Smooth muscle cell (in vitro differentiated cells): ENCODE results near the gene PPP1R37. TPM values are rescaled to one million over a fixed set of nuclear protein-coding genes. Genes with fewer than 3 reads are reported as not detected.
A peak's percentile ranks its signal among the peaks of the same experiment; 100 is the strongest.

Experiments
- DNase-seq: peaks from one replicate; lab custom pipeline; 2025; ENCODE audit not compliant: unreplicated experiment; lab: John Stamatoyannopoulos, UW
- H2AFZ ChIP-seq: fragments of 200-600 bp; sonication (generic); 2 replicates; pipeline ENCODE4 v1.6.0; 2016; ENCODE audit warnings: antibody characterized with exemption, low read depth, mild to moderate bottlenecking
- H3F3A ChIP-seq: fragments of 200-600 bp; sonication (generic); 2 replicates; pipeline ENCODE4 v1.6.0; 2017; ENCODE audit warnings: antibody characterized with exemption, low read depth
- H3K27ac ChIP-seq: fragments of 200-600 bp; sonication (generic); 2 replicates; pipeline ENCODE4 v1.5.1; 2016; ENCODE audit warnings: low read depth, mild to moderate bottlenecking
- H3K27me3 ChIP-seq: fragments of 200-600 bp; sonication (generic); 2 replicates; pipeline ENCODE4 v1.6.1; 2016; ENCODE audit warnings: low read depth, mild to moderate bottlenecking
- H3K36me3 ChIP-seq: fragments of 200-600 bp; sonication (generic); 2 replicates; pipeline ENCODE4 v1.5.1; 2016; ENCODE audit warnings: low read depth
- H3K4me1 ChIP-seq: fragments of 200-600 bp; sonication (generic); 2 replicates; pipeline ENCODE4 v1.5.1; 2016; ENCODE audit warnings: low read depth
- H3K4me2 ChIP-seq: fragments of 200-600 bp; sonication (generic); 2 replicates; pipeline ENCODE4 v1.6.0; 2016; ENCODE audit warnings: mild to moderate bottlenecking
- H3K4me3 ChIP-seq: fragments of 200-600 bp; sonication (generic); 2 replicates; pipeline ENCODE4 v1.5.1; 2016; ENCODE audit warnings: mild to moderate bottlenecking
- H3K79me2 ChIP-seq: fragments of 200-600 bp; sonication (generic); 2 replicates; pipeline ENCODE4 v1.6.0; 2016; ENCODE audit warnings: low read depth, mild to moderate bottlenecking
- H3K9ac ChIP-seq: fragments of 200-600 bp; sonication (generic); 2 replicates; pipeline ENCODE4 v1.6.0; 2016; ENCODE audit warnings: low read depth
- H3K9me3 ChIP-seq: fragments of 200-600 bp; sonication (generic); replicated peaks from 2 replicates; pipeline ENCODE4 v1.5.1; 2016; ENCODE audit warnings: low read depth
- H4K20me1 ChIP-seq: fragments of 200-600 bp; sonication (generic); 2 replicates; pipeline ENCODE4 v1.6.0; 2016; ENCODE audit warnings: low read depth
- CTCF ChIP-seq: fragments of 200-600 bp; sonication (generic); IDR thresholded peaks from 2 replicates; pipeline ENCODE4 v1.5.1; 2017; ENCODE audit warnings: borderline replicate concordance, mild to moderate bottlenecking, antibody characterized with exemption; ENCODE audit not compliant: insufficient read depth, poor library complexity, severe bottlenecking
- WGBS: methylation state at CpG from one replicate; pipeline ENCODE4 v1.1.7; 2016; ENCODE audit warnings: low lambda C conversion rate; 5-methylcytosine and 5-hydroxymethylcytosine counted together
- polyA plus RNA-seq: library from polyadenylated mRNA; unstranded; fragments of >200 nt; fragmentation: Nextera tagmentation; extraction: Ambion mirVana; gene quantifications from 2 replicates; pipeline ENCODE4 v1.2.1, GENCODE V29; 2016
- total RNA-seq: library from RNA; depleted of rRNA; stranded (reverse); fragments of >200 nt; gene quantifications from 2 replicates; pipeline ENCODE4 v1.2.3, GENCODE V29; 2014

Gene PPP1R37
- total and polyA plus RNA-seq, 2 experiments from 2014 or later, result 8.2 to 11.7 TPM

DNA sequence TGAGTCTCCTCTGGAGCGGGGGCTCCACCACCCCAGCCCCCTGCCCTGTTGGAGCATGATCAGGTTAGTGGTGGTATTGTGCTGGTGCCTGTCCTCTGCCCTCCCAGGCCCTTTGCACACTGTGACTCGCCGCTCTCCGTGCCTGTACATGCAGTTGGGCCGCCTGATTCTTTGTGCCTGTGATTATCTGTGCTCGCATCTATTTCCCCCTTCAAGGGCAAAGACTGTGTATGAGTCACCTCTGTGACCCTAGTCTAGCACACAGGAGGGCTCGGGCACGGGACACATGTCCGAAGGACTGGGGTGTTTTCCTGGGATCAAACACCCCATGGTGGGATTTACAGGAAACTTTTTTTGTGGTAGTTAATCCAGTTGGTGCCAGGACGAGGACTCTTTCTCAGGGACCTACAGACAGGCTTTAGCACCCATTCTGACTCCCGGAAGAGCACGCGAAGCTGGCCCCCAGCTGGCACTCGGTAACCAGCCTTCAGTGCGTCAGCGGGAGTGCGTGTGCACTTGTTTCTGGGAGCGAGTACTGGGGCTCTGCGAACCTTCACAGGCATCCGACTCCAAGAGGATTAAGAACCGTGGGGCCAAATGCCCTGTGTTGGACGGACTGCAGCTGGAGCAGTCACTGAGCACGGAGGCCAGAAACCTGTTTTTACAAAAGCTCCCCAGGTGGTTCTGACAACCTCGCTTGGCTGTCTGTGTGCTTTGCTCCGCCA, 6.7 kb downstream of the PPP1R37 start:
- no peak for DNase-seq
- H3F3A ChIP-seq, result no peaks in the 10 kb centered on the region
- H3K27me3 ChIP-seq, result no peaks in the 10 kb centered on the region
- H2AFZ ChIP-seq, result no peak overlapping the region
- no peaks in the 10 kb centered on the region for H3K9me3 ChIP-seq
- 82% methylated on average over 25 of the region's 25 CpGs for WGBS
- H4K20me1 ChIP-seq, result peaks cover 99% of the 10 kb centered on the region
- no peak overlapping the region for H3K9ac ChIP-seq
- H3K4me3 ChIP-seq, result no peak overlapping the region
- peak overlapping the region; percentile 83 for H3K27ac ChIP-seq
- H3K4me1 ChIP-seq, result peaks cover 44% of the 10 kb centered on the region
- peak overlapping the region; percentile 69 for H3K4me2 ChIP-seq
- H3K79me2 ChIP-seq, result peaks cover 93% of the 10 kb centered on the region
- no peak for TF ChIP-seq CTCF
- H3K36me3 ChIP-seq, result no peaks in the 10 kb centered on the region

DNA sequence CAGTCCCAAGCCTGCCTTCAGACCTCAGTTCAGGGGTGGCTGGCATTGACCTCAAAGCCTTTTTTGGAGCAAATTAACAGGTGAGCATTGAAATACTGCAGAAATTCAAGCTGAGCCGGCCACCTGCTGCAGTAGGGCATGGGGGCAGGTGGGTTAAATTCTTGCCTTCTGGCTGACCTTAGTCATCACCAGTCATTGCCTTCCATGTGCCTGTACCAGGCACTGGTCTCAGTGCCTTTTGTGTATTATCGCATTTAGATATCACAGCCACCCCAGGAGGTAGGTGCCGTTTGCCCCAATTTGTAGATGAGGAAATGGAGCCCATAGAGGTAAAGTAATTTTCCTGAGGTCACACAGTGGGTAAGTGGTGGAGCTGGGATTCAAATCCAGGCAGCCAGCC, 7.2 kb downstream of the PPP1R37 start:
- Histone ChIP-seq H3F3A (no peaks in the 10 kb centered on the region), H4K20me1 (peaks cover 100% of the 10 kb centered on the region), H3K4me3 (no peak overlapping the region), H3K4me1 (peaks cover 44% of the 10 kb centered on the region), H3K27me3 (no peaks in the 10 kb centered on the region), H3K79me2 (peaks cover 93% of the 10 kb centered on the region), H3K4me2 (no peak overlapping the region), H3K9ac (no peak overlapping the region), H3K36me3 (no peaks in the 10 kb centered on the region), H3K27ac (peak overlapping the region; percentile 83), H3K9me3 (no peaks in the 10 kb centered on the region), H2AFZ (no peak overlapping the region)
- no peak for DNase-seq
- WGBS, result 91% methylated on average over 3 of the region's 3 CpGs
- no peak for TF ChIP-seq CTCF

DNA sequence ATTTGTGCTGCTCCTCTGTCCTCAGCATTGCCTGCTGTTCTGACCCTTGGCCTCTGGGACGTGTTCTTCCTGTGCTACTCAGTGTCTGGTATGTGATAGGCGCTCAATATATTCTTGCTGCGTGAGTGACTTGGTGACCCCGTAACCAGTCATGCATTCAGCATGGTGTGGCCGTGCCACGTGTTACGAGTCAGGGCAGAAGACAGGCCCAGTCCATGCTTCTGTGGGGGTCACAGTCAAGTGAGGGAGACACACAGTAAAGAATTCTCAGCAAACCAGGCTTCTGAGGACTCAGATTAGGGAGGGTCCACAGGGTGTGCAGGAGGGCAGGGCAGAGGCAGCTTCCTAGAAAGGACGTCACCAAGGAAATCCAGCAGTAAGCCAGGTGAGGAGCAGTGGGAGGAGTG, 7.9 kb downstream of the PPP1R37 start:
- DNase-seq, result no peak
- H2AFZ ChIP-seq, result no peak overlapping the region
- no peaks in the 10 kb centered on the region for H3K9me3 ChIP-seq
- no peak overlapping the region for H3K27ac ChIP-seq
- H3F3A ChIP-seq, result no peaks in the 10 kb centered on the region
- H3K9ac ChIP-seq, result no peak overlapping the region
- peaks cover 93% of the 10 kb centered on the region for H3K79me2 ChIP-seq
- no peaks in the 10 kb centered on the region for H3K36me3 ChIP-seq
- WGBS, result 98% methylated on average over 8 of the region's 8 CpGs
- no peak overlapping the region for H3K4me2 ChIP-seq
- no peak for TF ChIP-seq CTCF
- H3K4me3 ChIP-seq, result no peak overlapping the region
- no peaks in the 10 kb centered on the region for H3K27me3 ChIP-seq
- peaks cover 100% of the 10 kb centered on the region for H4K20me1 ChIP-seq
- H3K4me1 ChIP-seq, result peaks cover 44% of the 10 kb centered on the region

- Histone ChIP-seq H3K9ac (no peak overlapping the region), H2AFZ (no peak overlapping the region), H3K4me3 (no peak overlapping the region), H3K27ac (no peak overlapping the region), H3K27me3 (no peaks in the 10 kb centered on the region), H4K20me1 (peaks cover 100% of the 10 kb centered on the region), H3F3A (no peaks in the 10 kb centered on the region), H3K9me3 (no peaks in the 10 kb centered on the region), H3K4me2 (no peak overlapping the region), H3K79me2 (peaks cover 93% of the 10 kb centered on the region), H3K4me1 (peaks cover 44% of the 10 kb centered on the region), H3K36me3 (no peaks in the 10 kb centered on the region)
- TF ChIP-seq CTCF, result no peak
- no peak for DNase-seq
- WGBS, result 98% methylated on average over 8 of the region's 8 CpGs
Measured at GRCh38 chr19:45101806-45102205, 8.8 kb downstream of the PPP1R37 start.
